Neural crest cell (in vitro differentiated cells): ENCODE measurements around the gene IQCC. TPM values are rescaled to one million over a fixed set of nuclear protein-coding genes. Genes with fewer than 3 reads are reported as not detected.

Source experiments
- DNase-seq: peaks from one replicate; pipeline ENCODE4 v3.0.0; 2021; ENCODE audit warnings: low read depth, mixed read lengths, low spot score
- H3K27ac Mint-ChIP-seq: one replicate; pipeline ENCODE4 v1.8.0; 2021; ENCODE audit warnings: mild to moderate bottlenecking, mixed read lengths; ENCODE audit not compliant: unreplicated experiment
- H3K27me3 Mint-ChIP-seq: 2 replicates; pipeline ENCODE4 v1.8.0; 2021; ENCODE audit warnings: low read depth, mild to moderate bottlenecking, mixed read lengths
- H3K36me3 Mint-ChIP-seq: 2 replicates; pipeline ENCODE4 v1.8.0; 2021; ENCODE audit warnings: low read depth, mild to moderate bottlenecking, mixed read lengths
- H3K4me1 Mint-ChIP-seq: 2 replicates; pipeline ENCODE4 v1.8.0; 2021; ENCODE audit warnings: mixed read lengths
- H3K4me3 Mint-ChIP-seq: one replicate; pipeline ENCODE4 v1.8.0; 2021; ENCODE audit warnings: mild to moderate bottlenecking, mixed read lengths
- H3K9me3 Mint-ChIP-seq: 2 replicates; pipeline ENCODE4 v1.8.0; 2021; ENCODE audit warnings: mixed read lengths
- total RNA-seq: library from RNA; stranded (reverse); gene quantifications from 2 replicates; pipeline ENCODE4 v1.2.1, GENCODE V29; 2021
- TF ChIP-seq, protein P1 (sequence below): fragments of 200-600 bp; sonication (generic); conservative IDR thresholded peaks from 2 replicates; pipeline ENCODE4 v1.5.0; 2021; ENCODE audit warnings: antibody characterized with exemption, mild to moderate bottlenecking

Gene IQCC
- total RNA-seq, 1 donor from 2014 or later = 7.8 TPM

GRCh38 chr1:32197074-32197473, 8.4 kb upstream of the IQCC start:
- Mint-ChIP-seq H3K36me3 (peaks cover 21% of the 10 kb centered on the region), H3K27me3 (peaks cover 3% of the 10 kb centered on the region), H3K9me3 (no peaks in the 10 kb centered on the region), H3K27ac (no peak overlapping the region), H3K4me3 (peak overlapping the region; percentile 57), H3K4me1 (peaks cover 37% of the 10 kb centered on the region)
- TF ChIP-seq, protein P1, sequence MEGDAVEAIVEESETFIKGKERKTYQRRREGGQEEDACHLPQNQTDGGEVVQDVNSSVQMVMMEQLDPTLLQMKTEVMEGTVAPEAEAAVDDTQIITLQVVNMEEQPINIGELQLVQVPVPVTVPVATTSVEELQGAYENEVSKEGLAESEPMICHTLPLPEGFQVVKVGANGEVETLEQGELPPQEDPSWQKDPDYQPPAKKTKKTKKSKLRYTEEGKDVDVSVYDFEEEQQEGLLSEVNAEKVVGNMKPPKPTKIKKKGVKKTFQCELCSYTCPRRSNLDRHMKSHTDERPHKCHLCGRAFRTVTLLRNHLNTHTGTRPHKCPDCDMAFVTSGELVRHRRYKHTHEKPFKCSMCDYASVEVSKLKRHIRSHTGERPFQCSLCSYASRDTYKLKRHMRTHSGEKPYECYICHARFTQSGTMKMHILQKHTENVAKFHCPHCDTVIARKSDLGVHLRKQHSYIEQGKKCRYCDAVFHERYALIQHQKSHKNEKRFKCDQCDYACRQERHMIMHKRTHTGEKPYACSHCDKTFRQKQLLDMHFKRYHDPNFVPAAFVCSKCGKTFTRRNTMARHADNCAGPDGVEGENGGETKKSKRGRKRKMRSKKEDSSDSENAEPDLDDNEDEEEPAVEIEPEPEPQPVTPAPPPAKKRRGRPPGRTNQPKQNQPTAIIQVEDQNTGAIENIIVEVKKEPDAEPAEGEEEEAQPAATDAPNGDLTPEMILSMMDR = no peak
- no peak for DNase-seq

DNA sequence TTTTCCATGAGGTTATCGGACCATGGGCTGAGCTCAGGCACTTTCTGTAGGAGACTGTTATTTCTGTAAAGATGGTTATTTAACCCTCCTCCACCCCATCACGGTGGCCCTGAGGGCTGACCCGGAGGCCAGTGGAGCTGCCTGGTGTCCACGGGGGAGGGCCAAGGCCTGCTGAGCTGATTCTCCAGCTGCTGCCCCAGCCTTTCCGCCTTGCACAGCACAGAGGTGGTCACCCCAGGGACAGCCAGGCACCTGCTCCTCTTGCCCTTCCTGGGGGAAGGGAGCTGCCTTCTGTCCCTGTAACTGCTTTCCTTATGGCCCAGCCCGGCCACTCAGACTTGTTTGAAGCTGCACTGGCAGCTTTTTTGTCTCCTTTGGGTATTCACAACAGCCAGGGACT, 7.6 kb upstream of the IQCC start:
- TF ChIP-seq, protein P1 = no peak
- peaks cover 3% of the 10 kb centered on the region for H3K27me3 Mint-ChIP-seq
- H3K27ac Mint-ChIP-seq = no peak overlapping the region
- H3K4me1 Mint-ChIP-seq = peaks cover 43% of the 10 kb centered on the region
- no peak for DNase-seq
- H3K36me3 Mint-ChIP-seq = peaks cover 18% of the 10 kb centered on the region
- H3K4me3 Mint-ChIP-seq = peak overlapping the region; percentile 57
- no peaks in the 10 kb centered on the region for H3K9me3 Mint-ChIP-seq

- H3K27ac Mint-ChIP-seq = no peak overlapping the region
- H3K27me3 Mint-ChIP-seq = peaks cover 3% of the 10 kb centered on the region
Observed at GRCh38 chr1:32198237-32199042, 7.0 kb upstream of the IQCC start.

DNA sequence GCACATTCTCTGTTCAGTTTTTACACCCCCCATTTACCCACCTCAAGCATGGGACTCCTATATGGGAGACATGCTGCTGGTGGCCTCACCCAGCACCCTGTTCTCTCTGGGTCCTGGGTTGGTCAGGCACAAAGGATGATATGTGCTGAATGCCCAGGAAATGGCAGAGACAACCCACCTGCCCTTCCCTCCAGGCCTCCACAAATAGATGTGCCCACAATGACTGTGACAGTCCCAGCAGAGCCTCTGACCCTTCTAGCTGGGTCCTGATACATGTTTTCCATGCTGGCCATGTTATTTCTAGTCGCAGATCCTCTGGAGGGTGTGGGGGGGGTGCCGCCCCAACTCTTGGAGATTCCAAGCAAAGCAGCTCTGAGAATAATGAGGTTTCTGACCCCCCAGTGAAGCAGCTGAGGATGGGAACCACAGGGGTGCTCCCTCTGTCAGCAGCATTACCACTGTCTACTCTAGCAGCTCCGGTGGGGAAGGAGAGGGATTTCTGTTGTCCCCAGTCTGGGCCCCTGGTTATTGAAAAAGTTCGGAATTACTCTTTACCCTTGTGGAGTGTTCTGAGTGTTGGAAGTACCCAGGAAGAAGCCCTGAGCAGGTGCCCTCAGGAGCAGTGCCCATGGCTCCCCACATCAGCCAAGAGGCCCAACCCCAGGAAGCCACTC, 6.3 kb upstream of the IQCC start:
- H3K27ac Mint-ChIP-seq = peak overlapping the region; percentile 67
- peak overlapping the region; percentile 50 for H3K4me3 Mint-ChIP-seq
- TF ChIP-seq, protein P1 = no peak
- no peaks in the 10 kb centered on the region for H3K9me3 Mint-ChIP-seq
- H3K27me3 Mint-ChIP-seq = peaks cover 3% of the 10 kb centered on the region
- DNase-seq = no peak
- H3K4me1 Mint-ChIP-seq = peaks cover 43% of the 10 kb centered on the region
- H3K36me3 Mint-ChIP-seq = peaks cover 8% of the 10 kb centered on the region

More at GRCh38 chr1:32198237-32199042, 7.0 kb upstream of the IQCC start:
- H3K4me3 Mint-ChIP-seq = peak overlapping the region; percentile 50
- no peak for DNase-seq
- TF ChIP-seq, protein P1 = no peak
- peaks cover 43% of the 10 kb centered on the region for H3K4me1 Mint-ChIP-seq
- no peaks in the 10 kb centered on the region for H3K9me3 Mint-ChIP-seq
- H3K36me3 Mint-ChIP-seq = peaks cover 13% of the 10 kb centered on the region

- Mint-ChIP-seq H3K27ac (no peak overlapping the region), H3K27me3 (peaks cover 3% of the 10 kb centered on the region), H3K36me3 (peaks cover 6% of the 10 kb centered on the region), H3K4me3 (peak overlapping the region; percentile 92), H3K9me3 (no peaks in the 10 kb centered on the region), H3K4me1 (peaks cover 45% of the 10 kb centered on the region)
- DNase-seq = no peak
- TF ChIP-seq, protein P1 = no peak
Observed at GRCh38 chr1:32199717-32200072, 5.8 kb upstream of the IQCC start.
